Measurements from ENCODE around the gene USP14. TPM values are rescaled to one million over a fixed set of nuclear protein-coding genes. Genes with fewer than 3 reads are reported as not detected.
A peak's percentile ranks its signal among the peaks of the same experiment; 100 is the strongest.

Gene USP14
- total RNA-seq, 8 experiments from 2014 or later = 18.3 to 77.0 (median 23.0) TPM

DNA sequence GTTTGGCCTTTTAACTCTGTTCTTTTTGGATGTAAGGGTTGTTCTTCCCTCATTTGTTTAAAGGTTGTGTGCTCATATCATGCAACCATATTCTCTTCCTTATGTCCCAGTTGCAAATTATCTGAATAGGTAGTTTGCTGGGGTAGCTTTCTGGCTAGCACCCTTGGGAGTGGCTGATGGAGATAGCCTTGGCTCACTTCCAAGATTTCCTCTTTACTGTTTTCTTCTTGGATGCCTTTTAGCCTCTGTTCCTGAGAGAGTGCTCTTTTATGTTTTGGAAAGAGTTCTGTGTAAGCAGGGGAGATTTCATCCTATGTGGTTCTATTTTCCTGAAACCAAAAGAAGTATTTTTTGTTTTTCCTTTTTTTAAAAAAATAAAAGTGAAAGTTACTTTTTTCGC is 25.4 kb downstream of the USP14 start:
- Histone ChIP-seq H3K4me3 (no peak overlapping the region), H3K4me1 (replicated peaks in 1 of 2) (no peaks in the 10 kb centered on the region), H3K27ac (no peak overlapping the region)
- no peak for ATAC-seq (replicated peaks in 6 of 8)
- WGBS, 10 experiments = 94 to 100% (median 100%) methylated on average over 1 of the region's 1 CpG; no CpG with 5 or more reads in 1 of the 10 experiments
- in situ Hi-C loops (cut with MboI; ENCODE audit: low pct_unique_long_range_greater_than_20kb in 2 of 9, low sequenced_read_pairs in 9 of 9, unreplicated experiment in 9 of 9) = no loop called here

DNA sequence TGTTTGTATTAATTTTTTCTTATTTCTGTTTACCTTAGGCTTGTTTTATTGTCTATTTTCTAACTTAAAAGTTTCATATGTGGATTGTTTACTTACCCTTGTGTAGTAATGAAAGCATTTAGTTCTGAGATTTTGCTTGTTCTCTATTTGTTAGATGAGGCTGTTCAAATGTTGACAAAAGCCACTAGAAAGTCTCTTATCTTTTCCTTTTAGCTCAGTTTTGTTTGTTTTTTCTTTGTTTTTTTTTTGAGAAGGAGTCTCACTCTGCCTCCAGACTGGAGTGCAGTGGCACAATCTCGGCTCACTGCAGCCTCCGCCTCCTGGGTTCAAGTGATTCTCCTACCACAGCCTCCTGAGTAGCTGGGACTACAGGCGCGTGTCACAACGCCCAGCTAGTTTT is 30.9 kb downstream of the USP14 start:
- 89 to 100% (median 98%) methylated on average over 1 to 5 of the region's 5 CpGs; no CpG with 5 or more reads in 4 of the 10 experiments for WGBS, 10 experiments
- no peak for ATAC-seq (replicated peaks in 6 of 8)
- Histone ChIP-seq H3K27ac (no peak overlapping the region), H3K4me1 (replicated peaks in 1 of 2) (no peaks in the 10 kb centered on the region), H3K4me3 (no peak overlapping the region)
- in situ Hi-C loops (cut with MboI; ENCODE audit: low pct_unique_long_range_greater_than_20kb in 2 of 9, low sequenced_read_pairs in 9 of 9, unreplicated experiment in 9 of 9) = no loop called here

DNA sequence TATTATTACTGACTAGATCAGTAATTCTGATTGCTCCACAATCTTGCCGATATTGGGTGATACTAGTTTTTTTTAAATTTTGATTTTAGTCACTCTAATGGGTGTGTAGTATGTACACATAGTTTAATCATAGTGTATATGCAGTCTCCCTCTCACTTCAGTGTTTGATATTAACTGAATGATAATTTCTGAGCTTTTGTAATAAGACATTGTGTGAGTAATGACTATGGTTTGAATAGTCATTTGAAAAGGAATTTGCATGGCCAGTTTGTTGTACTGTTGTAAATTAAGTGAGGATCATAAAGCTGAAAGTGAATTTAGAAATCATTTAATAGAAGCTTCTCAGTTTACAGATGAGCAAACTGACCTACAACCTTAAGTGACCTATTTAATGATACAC is 33.4 kb downstream of the USP14 start:
- Histone ChIP-seq H3K4me1 (replicated peaks in 1 of 2) (no peaks in the 10 kb centered on the region), H3K4me3 (no peak overlapping the region), H3K27ac (no peak overlapping the region)
- in situ Hi-C loops (cut with MboI; ENCODE audit: low pct_unique_long_range_greater_than_20kb in 2 of 9, low sequenced_read_pairs in 9 of 9, unreplicated experiment in 9 of 9) = no loop called here
- 0 to 100% (median 84%) methylated on average over 1 of the region's 1 CpG; no CpG with 5 or more reads in 2 of the 10 experiments for WGBS, 10 experiments
- ATAC-seq (replicated peaks in 6 of 8) = peak in 3 of 8 experiments; percentile 65 to 75 (median 71)

DNA sequence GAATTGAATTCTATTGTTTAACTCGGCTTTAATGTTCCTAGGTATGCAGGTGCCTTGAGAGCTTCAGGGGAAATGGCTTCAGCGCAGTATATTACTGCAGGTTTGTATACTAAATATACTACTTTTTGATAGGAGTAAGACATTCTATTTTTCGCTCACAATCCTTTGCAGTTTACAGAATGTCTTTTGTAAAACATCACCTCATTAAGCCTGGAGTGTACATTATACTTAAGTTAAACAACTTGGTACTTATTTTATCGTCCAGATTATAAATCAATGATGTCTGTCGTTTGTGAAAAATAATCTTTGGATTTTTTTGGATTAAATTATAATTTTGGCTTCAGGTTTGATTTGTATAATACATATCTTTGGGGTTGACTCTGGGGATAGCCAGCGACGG is 34.4 kb downstream of the USP14 start:
- WGBS, 10 experiments = 89 to 100% (median 98%) methylated on average over 2 to 7 of the region's 7 CpGs; no CpG with 5 or more reads in 1 of the 10 experiments
- Histone ChIP-seq H3K4me3 (no peak overlapping the region), H3K27ac (no peak overlapping the region), H3K4me1 (replicated peaks in 1 of 2) (no peaks in the 10 kb centered on the region)
- ATAC-seq (replicated peaks in 6 of 8) = no peak
- in situ Hi-C loops (cut with MboI; ENCODE audit: low pct_unique_long_range_greater_than_20kb in 2 of 9, low sequenced_read_pairs in 9 of 9, unreplicated experiment in 9 of 9) = no loop called here

DNA sequence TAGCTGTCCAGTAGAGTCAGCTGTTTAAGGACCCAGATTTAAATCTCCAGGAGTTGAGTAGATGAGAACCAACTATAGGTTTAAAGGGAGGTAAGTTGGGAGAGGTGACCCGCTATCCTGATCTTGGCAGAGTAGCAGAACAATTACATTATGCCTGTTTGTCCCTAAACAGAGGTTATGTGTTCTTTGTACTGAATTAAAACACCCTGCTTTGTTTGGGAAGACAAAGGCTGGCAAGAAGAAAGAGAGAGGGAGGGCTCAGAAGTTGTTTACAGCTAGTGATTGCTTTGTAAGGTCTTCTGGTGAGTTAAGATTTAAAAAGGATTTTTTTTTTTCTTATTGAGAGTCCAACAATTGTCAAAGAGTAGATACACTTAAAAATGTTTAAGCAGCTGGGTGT is 37.3 kb downstream of the USP14 start:
- no peak overlapping the region for H3K4me3 ChIP-seq
- H3K4me1 ChIP-seq (replicated peaks in 1 of 2) = peaks cover 0 to 4% of the 10 kb centered on the region in 2 donors
- in situ Hi-C loops (cut with MboI; ENCODE audit: low pct_unique_long_range_greater_than_20kb in 2 of 9, low sequenced_read_pairs in 9 of 9, unreplicated experiment in 9 of 9) = no loop called here
- WGBS, 10 experiments = 100% methylated on average over 1 of the region's 1 CpG; no CpG with 5 or more reads in 3 of the 10 experiments
- H3K27ac ChIP-seq = no peak overlapping the region
- ATAC-seq (replicated peaks in 6 of 8) = no peak

DNA sequence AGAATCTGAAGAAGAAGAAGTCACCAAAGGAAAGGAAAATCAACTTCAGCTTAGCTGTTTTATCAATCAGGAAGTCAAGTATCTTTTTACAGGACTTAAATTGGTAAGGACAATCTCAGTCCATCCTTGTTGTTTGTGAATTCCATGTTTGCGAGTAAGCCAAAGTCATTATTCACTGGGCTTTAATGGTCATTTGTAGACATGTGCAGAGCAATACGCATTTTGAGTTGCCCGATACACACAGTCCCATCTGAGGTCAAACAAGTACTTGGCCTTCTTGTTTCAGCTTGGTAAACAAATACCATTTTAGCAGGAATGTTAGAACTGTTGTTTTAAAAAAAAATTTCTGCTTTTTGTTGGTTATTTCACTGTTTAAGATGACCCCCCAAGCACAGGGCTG is 40.9 kb downstream of the USP14 start:
- ATAC-seq (replicated peaks in 6 of 8) = no peak
- 80 to 100% (median 100%) methylated on average over 1 to 3 of the region's 3 CpGs; no CpG with 5 or more reads in 1 of the 10 experiments for WGBS, 10 experiments
- Histone ChIP-seq H3K4me1 (replicated peaks in 1 of 2) (peaks cover 0 to 4% of the 10 kb centered on the region in 2 donors), H3K4me3 (no peak overlapping the region), H3K27ac (no peak overlapping the region)
- in situ Hi-C loops (cut with MboI; ENCODE audit: low pct_unique_long_range_greater_than_20kb in 2 of 9, low sequenced_read_pairs in 9 of 9, unreplicated experiment in 9 of 9) = no loop called here

DNA sequence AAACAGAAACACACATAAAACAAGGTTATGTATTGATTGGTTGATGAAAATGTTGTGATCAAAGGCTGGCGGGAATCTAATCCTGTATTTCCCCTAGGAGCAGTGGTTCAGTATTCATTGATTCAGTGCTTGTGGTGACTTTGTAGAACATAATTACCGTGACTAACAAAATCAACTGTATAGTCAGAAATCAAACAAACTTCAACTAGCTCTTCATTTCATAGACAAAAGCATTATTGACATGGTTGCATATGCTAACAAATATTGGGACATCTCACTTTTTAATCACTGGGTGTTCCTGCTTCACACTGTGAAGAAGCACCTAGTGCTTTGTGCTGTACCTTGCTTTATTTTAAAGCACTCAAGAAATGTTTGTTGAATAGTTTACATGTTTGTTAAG is 41.4 kb downstream of the USP14 start:
- Histone ChIP-seq H3K27ac (no peak overlapping the region), H3K4me3 (no peak overlapping the region), H3K4me1 (replicated peaks in 1 of 2) (peaks cover 0 to 4% of the 10 kb centered on the region in 2 donors)
- in situ Hi-C loops (cut with MboI; ENCODE audit: low pct_unique_long_range_greater_than_20kb in 2 of 9, low sequenced_read_pairs in 9 of 9, unreplicated experiment in 9 of 9) = no loop called here
- no peak for ATAC-seq (replicated peaks in 6 of 8)
- WGBS, 10 experiments = 74 to 100% (median 90%) methylated on average over 1 to 2 of the region's 2 CpGs; no CpG with 5 or more reads in 3 of the 10 experiments

DNA sequence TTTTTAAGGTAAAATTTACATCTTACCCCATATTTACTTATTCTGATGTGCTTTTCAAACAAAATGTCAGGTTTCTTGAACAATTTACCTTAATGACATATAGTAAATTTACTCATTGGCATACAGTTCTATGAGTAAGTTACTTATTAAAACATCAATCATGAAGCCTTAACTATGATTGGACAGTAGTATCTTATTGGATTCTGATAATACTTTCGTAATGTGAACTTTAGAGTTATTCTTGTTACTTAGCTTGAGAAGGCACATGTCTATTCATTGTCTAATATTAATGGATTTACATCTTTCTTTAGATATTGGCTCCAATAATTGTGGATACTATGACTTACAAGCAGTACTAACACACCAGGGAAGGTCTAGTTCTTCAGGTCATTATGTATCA is 51.7 kb downstream of the USP14 start:
- H3K4me1 ChIP-seq (replicated peaks in 1 of 2) = no peaks in the 10 kb centered on the region
- in situ Hi-C loops (cut with MboI; ENCODE audit: low pct_unique_long_range_greater_than_20kb in 2 of 9, low sequenced_read_pairs in 9 of 9, unreplicated experiment in 9 of 9) = no loop called here
- 80 to 100% (median 100%) methylated on average over 1 of the region's 1 CpG; no CpG with 5 or more reads in 2 of the 10 experiments for WGBS, 10 experiments
- H3K4me3 ChIP-seq = no peak overlapping the region
- no peak overlapping the region for H3K27ac ChIP-seq
- no peak for ATAC-seq (replicated peaks in 6 of 8)

DNA sequence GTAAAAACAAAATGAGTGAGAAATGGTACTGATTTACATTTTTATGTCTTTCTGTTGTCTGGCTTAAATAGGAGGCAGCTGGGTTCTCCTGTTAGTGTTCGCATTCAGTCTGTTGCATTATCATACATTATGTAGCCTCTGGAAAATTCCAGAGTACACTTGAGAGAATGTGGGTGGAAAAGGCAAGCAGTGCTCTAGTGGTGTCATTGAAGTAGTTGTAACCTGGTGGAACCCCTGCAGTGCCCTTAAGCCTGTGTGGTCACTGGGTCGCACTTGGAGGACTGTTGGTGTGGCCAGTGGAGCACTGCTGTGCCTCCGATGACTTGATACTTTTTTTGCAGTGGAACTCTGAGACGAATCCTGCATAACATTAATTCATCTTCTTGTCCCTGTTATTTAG is 52.4 kb downstream of the USP14 start:
- in situ Hi-C loops (cut with MboI; ENCODE audit: low pct_unique_long_range_greater_than_20kb in 2 of 9, low sequenced_read_pairs in 9 of 9, unreplicated experiment in 9 of 9) = no loop called here
- 50 to 100% (median 91%) methylated on average over 1 to 4 of the region's 4 CpGs; no CpG with 5 or more reads in 1 of the 10 experiments for WGBS, 10 experiments
- ATAC-seq (replicated peaks in 6 of 8) = peak in 3 of 8 experiments; percentile 92 to 94 (median 93)
- no peak overlapping the region for H3K27ac ChIP-seq
- H3K4me3 ChIP-seq = no peak overlapping the region
- H3K4me1 ChIP-seq (replicated peaks in 1 of 2) = no peaks in the 10 kb centered on the region

DNA sequence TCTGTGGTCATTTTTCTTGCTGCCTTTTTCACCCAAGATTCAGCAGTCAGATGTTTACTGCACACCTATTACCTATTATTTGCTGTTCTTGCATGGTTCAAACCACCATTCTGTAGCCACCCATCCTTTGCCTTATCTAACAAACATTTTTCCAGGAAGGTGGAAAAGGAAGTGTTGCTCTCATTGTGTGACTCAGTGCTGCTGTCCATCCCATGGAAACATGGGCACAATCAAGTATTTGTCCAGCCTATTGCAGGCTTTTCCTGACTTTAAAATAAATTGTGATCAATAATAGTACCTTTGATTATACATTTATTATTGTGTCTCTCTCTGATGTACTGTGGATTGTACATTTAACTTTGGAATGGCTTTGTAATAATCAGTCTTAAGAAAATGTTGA is 53.2 kb downstream of the USP14 start:
- H3K4me3 ChIP-seq = no peak overlapping the region
- no peak overlapping the region for H3K27ac ChIP-seq
- in situ Hi-C loops (cut with MboI; ENCODE audit: low pct_unique_long_range_greater_than_20kb in 2 of 9, low sequenced_read_pairs in 9 of 9, unreplicated experiment in 9 of 9) = no loop called here
- ATAC-seq (replicated peaks in 6 of 8) = no peak
- H3K4me1 ChIP-seq (replicated peaks in 1 of 2) = no peaks in the 10 kb centered on the region

DNA sequence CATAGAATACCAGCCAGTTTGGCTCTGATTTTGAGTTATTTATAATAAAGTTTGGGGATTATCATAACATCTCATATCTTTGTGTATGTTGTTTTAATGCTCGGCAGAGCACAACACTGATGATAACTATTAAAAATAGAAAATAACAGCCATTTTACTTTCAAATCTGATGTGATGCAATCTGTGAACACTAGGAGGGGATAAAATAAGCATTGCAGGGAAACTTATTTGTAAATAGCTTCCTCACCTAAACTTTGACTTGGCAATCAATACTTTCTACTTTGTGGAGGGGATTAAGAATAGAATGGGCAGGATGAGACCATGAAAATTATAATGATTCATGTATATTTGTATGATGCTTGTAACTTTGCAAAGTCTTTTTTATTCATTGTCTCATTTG is 54.4 kb downstream of the USP14 start:
- Histone ChIP-seq H3K4me3 (no peak overlapping the region), H3K27ac (no peak overlapping the region), H3K4me1 (replicated peaks in 1 of 2) (no peaks in the 10 kb centered on the region)
- in situ Hi-C loops (cut with MboI; ENCODE audit: low pct_unique_long_range_greater_than_20kb in 2 of 9, low sequenced_read_pairs in 9 of 9, unreplicated experiment in 9 of 9) = no loop called here
- ATAC-seq (replicated peaks in 6 of 8) = no peak
- 60 to 100% (median 94%) methylated on average over 1 of the region's 1 CpG; no CpG with 5 or more reads in 2 of the 10 experiments for WGBS, 10 experiments

DNA sequence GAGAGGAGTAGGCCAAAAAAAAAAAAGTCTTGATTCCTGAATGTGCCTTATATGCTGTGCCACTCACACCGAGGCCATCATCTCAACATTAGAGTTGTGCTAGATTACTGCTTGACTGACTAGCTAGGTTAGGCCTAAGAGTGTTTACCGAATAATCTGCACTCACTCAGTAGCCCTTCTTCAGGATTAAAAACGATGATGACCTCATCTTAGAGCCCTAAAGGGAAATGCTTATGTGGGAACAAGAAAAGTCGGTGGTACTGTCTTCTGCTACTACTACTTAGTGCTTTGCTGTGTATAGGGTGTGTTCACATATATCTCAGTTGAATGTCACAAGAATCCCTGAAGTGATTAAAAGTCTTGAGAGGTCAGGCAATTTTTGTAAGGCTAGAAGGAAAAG is 55.1 kb downstream of the USP14 start:
- Histone ChIP-seq H3K4me1 (replicated peaks in 1 of 2) (no peaks in the 10 kb centered on the region), H3K27ac (no peak overlapping the region), H3K4me3 (no peak overlapping the region)
- peak in 1 of 8 experiments; percentile 28 for ATAC-seq (replicated peaks in 6 of 8)
- WGBS, 10 experiments = 59 to 100% (median 84%) methylated on average over 2 to 4 of the region's 4 CpGs
- in situ Hi-C loops (cut with MboI; ENCODE audit: low pct_unique_long_range_greater_than_20kb in 2 of 9, low sequenced_read_pairs in 9 of 9, unreplicated experiment in 9 of 9) = no loop called here

DNA sequence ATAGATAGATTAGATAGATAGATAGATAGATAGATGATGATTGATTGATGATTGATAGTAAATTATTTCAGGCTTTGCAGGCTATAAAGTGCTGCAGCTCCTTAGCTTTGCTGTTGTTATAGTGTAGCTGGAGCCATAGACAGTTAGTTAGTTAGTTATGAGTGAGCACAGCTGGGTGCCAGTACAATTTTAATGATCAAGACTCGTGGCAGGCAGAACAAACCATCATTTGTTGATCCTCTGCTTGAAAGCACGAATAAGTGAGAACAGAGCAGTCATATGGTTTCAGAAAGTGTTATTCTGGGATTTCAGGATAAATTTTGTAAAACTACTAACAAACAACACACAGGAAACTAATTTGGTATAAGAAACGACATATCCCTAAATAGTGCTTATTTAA is 55.6 kb downstream of the USP14 start:
- Histone ChIP-seq H3K4me1 (replicated peaks in 1 of 2) (no peaks in the 10 kb centered on the region), H3K27ac (no peak overlapping the region), H3K4me3 (no peak overlapping the region)
- in situ Hi-C loops (cut with MboI; ENCODE audit: low pct_unique_long_range_greater_than_20kb in 2 of 9, low sequenced_read_pairs in 9 of 9, unreplicated experiment in 9 of 9) = no loop called here
- WGBS, 10 experiments = 60 to 100% (median 95%) methylated on average over 1 to 3 of the region's 3 CpGs; no CpG with 5 or more reads in 1 of the 10 experiments
- ATAC-seq (replicated peaks in 6 of 8) = no peak

DNA sequence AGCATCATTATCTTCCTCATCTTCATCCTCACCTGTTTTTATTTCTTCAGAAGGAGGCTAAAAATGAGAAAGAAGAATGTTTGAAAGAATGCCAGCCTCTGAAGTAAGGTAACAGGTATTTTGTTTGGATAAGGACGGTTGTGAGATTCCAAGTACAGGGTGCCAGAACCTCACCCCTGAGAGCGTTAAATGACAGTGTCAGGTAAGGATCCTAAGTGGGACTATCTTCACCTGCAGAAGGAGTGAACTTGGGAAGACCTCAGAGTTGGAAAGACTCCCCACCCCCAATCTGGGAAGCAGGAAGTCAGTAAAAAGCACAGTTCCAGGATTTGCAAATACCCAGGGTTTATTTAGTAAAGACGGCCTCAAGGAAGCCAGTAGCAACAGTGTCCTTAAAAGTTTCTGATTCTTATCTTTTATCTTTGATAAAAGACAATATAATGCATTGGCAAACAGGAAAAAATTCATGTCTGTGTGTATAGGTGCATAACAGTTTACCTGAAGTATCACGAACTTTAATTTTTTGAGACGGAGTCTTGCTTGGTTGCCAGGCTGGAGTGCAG is 57.2 kb downstream of the USP14 start:
- in situ Hi-C loops (cut with MboI; ENCODE audit: low pct_unique_long_range_greater_than_20kb in 2 of 9, low sequenced_read_pairs in 9 of 9, unreplicated experiment in 9 of 9) = no loop called here
- no peak for ATAC-seq (replicated peaks in 6 of 8)
- Histone ChIP-seq H3K27ac (no peak overlapping the region), H3K4me3 (no peak overlapping the region), H3K4me1 (replicated peaks in 1 of 2) (no peaks in the 10 kb centered on the region)
- 79 to 100% (median 96%) methylated on average over 1 to 5 of the region's 5 CpGs for WGBS, 10 experiments

Measured in motor neuron (in vitro differentiated cells).